Ascending aorta (tissue), 2 donors: ENCODE results near the gene ANKRD24. TPM values are rescaled to one million over a fixed set of nuclear protein-coding genes. Genes with fewer than 3 reads are reported as not detected.

ENCODE experiments used
- DNase-seq, 2 donors: peaks; one replicate each; pipeline ENCODE4 v3.0.0-alpha.2; 2019; ENCODE audit warnings: low spot score in 2 of 2
- H3K27ac ChIP-seq, 2 donors: fragments of 200-600 bp; sonication (generic); one replicate each; pipeline ENCODE4 v1.5.1; 2016 to 2017; ENCODE audit warnings: mild to moderate bottlenecking in 1 of 2
- H3K27me3 ChIP-seq: fragments of 200-600 bp; sonication (generic); one replicate; pipeline ENCODE4 v1.5.1; 2017
- H3K36me3 ChIP-seq, 2 donors: fragments of 200-600 bp; sonication (generic); one replicate each; pipeline ENCODE4 v1.5.1; 2016
- H3K4me1 ChIP-seq, 2 donors: fragments of 200-600 bp; sonication (generic); one replicate each; pipeline ENCODE4 v1.5.1; 2016 to 2017; ENCODE audit warnings: mild to moderate bottlenecking in 1 of 2
- H3K4me3 ChIP-seq, 2 donors: fragments of 200-600 bp; sonication (generic); one replicate each; pipeline ENCODE4 v1.5.1; 2016 to 2017; ENCODE audit warnings: mild to moderate bottlenecking in 1 of 2
- H3K9me3 ChIP-seq, 2 donors: fragments of 200-600 bp; sonication (generic); one replicate each; pipeline ENCODE4 v1.5.1; 2016
- intact Hi-C: fragments of 100-400 bp; cut with DNase I; formaldehyde crosslinking; loops from one replicate; pipeline ENCODE4 v1.15.1; 2023
- total RNA-seq: library from RNA; depleted of rRNA; stranded (reverse); fragments of >200 nt; gene quantifications from one replicate; pipeline ENCODE4 v1.1.0, GENCODE V29; 2016
- TF ChIP-seq, protein P1 (sequence below), 3 experiments: fragments of 200-600 bp in 2 of 3; fragments of 450-650 bp in 1 of 3; sonication (generic) in 2 of 3; IDR thresholded peaks; one replicate each; pipeline ENCODE4 v1.5.1; 2016 to 2019; ENCODE audit warnings: antibody characterized with exemption in 3 of 3, mild to moderate bottlenecking in 1 of 3, moderate library complexity in 1 of 3

Gene ANKRD24
- total RNA-seq, 1 donor from 2014 or later, result not detected

DNA sequence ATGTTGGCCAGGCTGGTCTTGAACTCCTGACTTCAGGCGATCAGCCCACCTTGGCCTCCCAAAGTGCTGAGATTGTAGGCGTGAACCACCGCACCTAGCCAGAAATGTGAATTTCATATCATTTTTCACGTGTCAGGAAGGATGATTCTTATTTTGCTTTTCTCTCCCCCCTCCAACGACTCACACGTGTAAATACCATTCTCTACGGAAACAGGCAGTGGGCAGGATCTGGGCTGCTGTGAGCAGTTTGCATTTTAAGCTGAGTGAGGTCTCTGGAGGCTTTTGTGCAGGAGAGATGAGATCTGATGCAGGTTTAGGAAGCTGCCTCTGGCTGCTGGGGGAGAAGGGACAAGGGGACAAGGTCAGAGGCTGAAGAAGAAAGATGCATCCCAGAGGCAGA, 11.9 kb downstream of the ANKRD24 start:
- DNase-seq, result no peak
- Histone ChIP-seq H3K27ac (no peak overlapping the region), H3K9me3 (no peaks in the 10 kb centered on the region), H3K36me3 (no peaks in the 10 kb centered on the region), H3K4me3 (no peak overlapping the region), H3K4me1 (no peaks in the 10 kb centered on the region), H3K27me3 (peaks cover 7% of the 10 kb centered on the region)
- intact Hi-C loops, result no loop called here
- TF ChIP-seq, protein P1, sequence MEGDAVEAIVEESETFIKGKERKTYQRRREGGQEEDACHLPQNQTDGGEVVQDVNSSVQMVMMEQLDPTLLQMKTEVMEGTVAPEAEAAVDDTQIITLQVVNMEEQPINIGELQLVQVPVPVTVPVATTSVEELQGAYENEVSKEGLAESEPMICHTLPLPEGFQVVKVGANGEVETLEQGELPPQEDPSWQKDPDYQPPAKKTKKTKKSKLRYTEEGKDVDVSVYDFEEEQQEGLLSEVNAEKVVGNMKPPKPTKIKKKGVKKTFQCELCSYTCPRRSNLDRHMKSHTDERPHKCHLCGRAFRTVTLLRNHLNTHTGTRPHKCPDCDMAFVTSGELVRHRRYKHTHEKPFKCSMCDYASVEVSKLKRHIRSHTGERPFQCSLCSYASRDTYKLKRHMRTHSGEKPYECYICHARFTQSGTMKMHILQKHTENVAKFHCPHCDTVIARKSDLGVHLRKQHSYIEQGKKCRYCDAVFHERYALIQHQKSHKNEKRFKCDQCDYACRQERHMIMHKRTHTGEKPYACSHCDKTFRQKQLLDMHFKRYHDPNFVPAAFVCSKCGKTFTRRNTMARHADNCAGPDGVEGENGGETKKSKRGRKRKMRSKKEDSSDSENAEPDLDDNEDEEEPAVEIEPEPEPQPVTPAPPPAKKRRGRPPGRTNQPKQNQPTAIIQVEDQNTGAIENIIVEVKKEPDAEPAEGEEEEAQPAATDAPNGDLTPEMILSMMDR (IDR thresholded peaks at IDR 0.05), result no peak

DNA sequence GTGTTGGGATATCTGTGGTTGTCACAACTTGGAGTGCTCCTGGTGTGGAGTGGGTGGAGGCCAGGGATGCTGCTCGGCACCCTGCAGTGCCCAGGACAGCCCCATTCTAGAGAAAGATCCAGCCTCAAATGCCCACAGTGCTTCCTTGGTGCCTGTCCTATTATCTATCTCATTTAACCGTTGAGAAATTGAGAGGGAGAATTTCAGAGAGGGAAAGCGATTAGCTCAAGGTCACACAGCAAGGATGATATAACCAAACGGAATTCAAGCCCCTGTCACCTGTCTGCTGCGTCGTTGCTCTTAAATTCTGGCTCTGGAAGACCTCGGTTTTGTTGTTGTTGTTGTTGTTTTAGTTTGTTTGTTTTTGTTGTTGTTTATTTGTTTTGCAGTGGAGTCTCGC, 13.5 kb downstream of the ANKRD24 start:
- Histone ChIP-seq H3K9me3 (no peaks in the 10 kb centered on the region), H3K4me1 (no peaks in the 10 kb centered on the region), H3K27me3 (peaks cover 7% of the 10 kb centered on the region), H3K27ac (no peak overlapping the region), H3K4me3 (no peak overlapping the region), H3K36me3 (no peaks in the 10 kb centered on the region)
- no peak for DNase-seq
- intact Hi-C loops, result no loop called here
- TF ChIP-seq, protein P1 (IDR thresholded peaks at IDR 0.05), result no peak

DNA sequence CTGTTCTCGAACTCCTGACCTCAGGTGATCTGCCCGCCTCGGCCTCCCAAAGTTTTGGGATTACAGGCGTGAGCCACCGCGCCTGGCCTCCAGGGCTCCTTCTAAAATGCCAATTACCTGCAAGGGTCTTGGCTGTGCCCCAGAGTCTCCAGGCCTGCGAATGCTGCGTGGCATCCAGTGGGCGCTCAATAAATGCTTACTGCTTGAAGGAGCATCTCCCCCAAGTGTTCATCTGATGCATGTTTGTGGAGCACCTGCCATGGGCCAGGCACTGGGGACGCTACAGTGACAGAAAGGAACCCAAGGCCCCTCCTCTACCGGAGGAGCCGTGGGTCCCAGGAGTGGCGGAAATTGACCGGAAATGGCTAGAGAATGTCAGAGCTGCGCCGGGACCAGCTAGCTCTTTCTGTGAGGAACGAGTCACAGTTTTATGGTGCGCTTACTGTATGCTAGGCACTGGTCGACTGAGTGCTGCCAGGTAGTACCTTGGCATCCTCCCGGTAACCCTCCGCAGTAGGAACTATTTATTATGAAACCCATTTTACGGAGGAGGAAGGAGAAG, 14.2 kb downstream of the ANKRD24 start:
- H3K9me3 ChIP-seq, result no peaks in the 10 kb centered on the region
- H3K27me3 ChIP-seq, result peaks cover 7% of the 10 kb centered on the region
- DNase-seq, result no peak
- intact Hi-C loops, result no loop called here
- H3K4me3 ChIP-seq, result no peak overlapping the region
- no peaks in the 10 kb centered on the region for H3K4me1 ChIP-seq
- no peak overlapping the region for H3K27ac ChIP-seq
- H3K36me3 ChIP-seq, result no peaks in the 10 kb centered on the region
- TF ChIP-seq, protein P1 (IDR thresholded peaks at IDR 0.05), result no peak

- H3K27me3 ChIP-seq, result peaks cover 7% of the 10 kb centered on the region
- intact Hi-C loops, result no loop called here
- H3K27ac ChIP-seq, result no peak overlapping the region
- no peak overlapping the region for H3K4me3 ChIP-seq
- H3K4me1 ChIP-seq, result no peaks in the 10 kb centered on the region
- TF ChIP-seq, protein P1 (IDR thresholded peaks at IDR 0.05), result no peak
- no peak for DNase-seq
- H3K9me3 ChIP-seq, result no peaks in the 10 kb centered on the region
- H3K36me3 ChIP-seq, result no peaks in the 10 kb centered on the region
These were observed 14.7 kb downstream of the ANKRD24 start for GRCh38 chr19:4197228-4197624.

DNA sequence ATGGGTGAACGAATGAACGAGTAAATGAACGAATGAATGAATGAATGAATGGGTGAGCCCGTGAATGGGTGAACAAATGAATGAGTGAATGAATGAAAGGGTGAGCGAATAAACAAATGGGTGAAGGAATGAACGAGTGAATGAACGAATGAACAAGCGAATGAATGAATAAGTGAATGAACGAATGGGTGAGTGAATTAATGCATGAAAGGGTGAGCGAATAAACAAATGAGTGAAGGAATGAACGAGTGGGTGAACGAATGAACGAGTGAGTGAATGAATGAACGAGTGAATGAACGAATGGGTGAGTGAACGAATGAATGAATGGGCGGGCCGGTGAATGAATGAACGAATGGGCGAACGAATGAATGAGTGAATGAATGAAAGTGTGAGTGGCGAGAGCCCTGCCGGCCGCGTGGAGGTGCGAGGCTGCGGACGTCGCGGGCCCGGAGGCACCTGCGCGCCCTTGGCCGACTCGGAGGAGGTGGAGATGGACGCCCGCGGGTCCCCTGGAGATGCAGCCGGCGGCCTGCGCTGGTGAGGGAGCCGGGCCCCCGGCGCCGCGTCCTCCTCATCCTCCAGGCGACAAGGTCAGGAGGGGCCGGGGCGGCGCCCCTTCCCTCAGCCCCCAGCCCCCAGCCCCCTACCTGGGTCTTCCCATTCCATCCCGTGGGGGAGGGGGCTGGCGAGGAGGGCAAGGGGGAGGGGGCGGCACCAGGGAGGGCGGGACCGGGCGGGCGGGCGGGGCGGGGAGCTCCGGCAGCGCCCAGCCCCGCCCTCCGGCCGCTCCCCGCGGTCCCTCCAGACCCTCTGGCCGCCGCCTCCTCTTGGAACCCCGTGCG, 15.4 kb downstream of the ANKRD24 start:
- H3K27ac ChIP-seq, result no peak overlapping the region
- DNase-seq, result no peak
- no peaks in the 10 kb centered on the region for H3K9me3 ChIP-seq
- peak overlapping the region in 1 of 2 donors; percentile 13 for H3K4me3 ChIP-seq
- TF ChIP-seq, protein P1 (IDR thresholded peaks at IDR 0.05), result no peak
- no peaks in the 10 kb centered on the region for H3K4me1 ChIP-seq
- H3K27me3 ChIP-seq, result peaks cover 7% of the 10 kb centered on the region
- H3K36me3 ChIP-seq, result no peaks in the 10 kb centered on the region
- intact Hi-C loops, result no loop called here
